Measurements from ENCODE around the gene WIPF2.

WIPF2 gene

GRCh38 chr17:40247926-40248495 is 28.9 kb downstream of the WIPF2 start:
- no peak for DNase-seq (ENCODE audit: low spot score)

GRCh38 chr17:40248507-40248906 is 29.4 kb downstream of the WIPF2 start:
- no peak for DNase-seq (ENCODE audit: low spot score)

GRCh38 chr17:40251576-40251975 is 32.5 kb downstream of the WIPF2 start:
- peak; percentile 59 for DNase-seq (ENCODE audit: low spot score)

- DNase-seq (ENCODE audit: low spot score): no peak
These were observed 34.5 kb downstream of the WIPF2 start for GRCh38 chr17:40253565-40253964.

- DNase-seq (ENCODE audit: low spot score): no peak
These were observed 40.4 kb downstream of the WIPF2 start for GRCh38 chr17:40259505-40259904.

GRCh38 chr17:40260528-40260927 is 41.4 kb downstream of the WIPF2 start:
- DNase-seq (ENCODE audit: low spot score): no peak

GRCh38 chr17:40264458-40265185 is 45.5 kb downstream of the WIPF2 start:
- DNase-seq (ENCODE audit: low spot score): no peak

GRCh38 chr17:40265337-40265736 is 46.2 kb downstream of the WIPF2 start:
- no peak for DNase-seq (ENCODE audit: low spot score)

GRCh38 chr17:40266882-40267281 is 47.8 kb downstream of the WIPF2 start:
- DNase-seq (ENCODE audit: low spot score): no peak

- DNase-seq (ENCODE audit: low spot score): peak; percentile 24
These were observed 49.1 kb downstream of the WIPF2 start for GRCh38 chr17:40268141-40268712.

GRCh38 chr17:40278414-40278813 is 59.3 kb downstream of the WIPF2 start:
- DNase-seq (ENCODE audit: low spot score): no peak

- no peak for DNase-seq (ENCODE audit: low spot score)
These were observed 60.3 kb downstream of the WIPF2 start for GRCh38 chr17:40279402-40279801.

GRCh38 chr17:40281663-40282062 is 62.6 kb downstream of the WIPF2 start:
- peak; percentile 83 for DNase-seq (ENCODE audit: low spot score)

- DNase-seq (ENCODE audit: low spot score): peak; percentile 94
These were observed 64.6 kb downstream of the WIPF2 start for GRCh38 chr17:40283662-40284061.

- peak; percentile 57 for DNase-seq (ENCODE audit: low spot score)
These were observed 65.1 kb downstream of the WIPF2 start for GRCh38 chr17:40284085-40284713.

GRCh38 chr17:40286473-40286872 is 67.4 kb downstream of the WIPF2 start:
- DNase-seq (ENCODE audit: low spot score): no peak

GRCh38 chr17:40287159-40287493 is 68.0 kb downstream of the WIPF2 start:
- DNase-seq (ENCODE audit: low spot score): no peak

GRCh38 chr17:40287494-40288369 is 68.6 kb downstream of the WIPF2 start, which contains the start of gene CDC6:
TSS of gene CDC6 (plus strand) at chr17:40287879. CDS start at chr17:40289421, 1,542 bp downstream.
- DNase-seq (ENCODE audit: low spot score): peak; percentile 99

GRCh38 chr17:40290629-40291280 is 71.7 kb downstream of the WIPF2 start:
- peak; percentile 85 for DNase-seq (ENCODE audit: low spot score)

- DNase-seq (ENCODE audit: low spot score): no peak
These were observed 72.2 kb downstream of the WIPF2 start for GRCh38 chr17:40291281-40291664.

GRCh38 chr17:40293363-40293762 is 74.3 kb downstream of the WIPF2 start:
- DNase-seq (ENCODE audit: low spot score): no peak
